Embryonic facial prominence (tissue), 1 donor: ENCODE results near the gene TUBB.

ENCODE experiments used
- DNase-seq: peaks from one replicate; pipeline ENCODE4 v3.0.0-alpha.2; 2016; ENCODE audit errors: extremely low spot score

Gene TUBB

GRCh38 chr6:30687659-30688431, 32.3 kb upstream of the TUBB start:
- DNase-seq, result no peak

- no peak for DNase-seq
Observed at GRCh38 chr6:30688569-30688968, 31.6 kb upstream of the TUBB start.

GRCh38 chr6:30689022-30689865, 30.9 kb upstream of the TUBB start:
- DNase-seq, result no peak

GRCh38 chr6:30689985-30690384, 30.2 kb upstream of the TUBB start:
- DNase-seq, result no peak

- peak; percentile 75 for DNase-seq
Observed at GRCh38 chr6:30690403-30691207, 29.5 kb upstream of the TUBB start, which contains the start of gene NRM. Gene NRM (minus strand): TSS chr6:30690984. CDS start chr6:30690974, 10 bp downstream.

- DNase-seq, result no peak
Observed at GRCh38 chr6:30691208-30691847, 28.8 kb upstream of the TUBB start.

GRCh38 chr6:30696432-30696831, 23.7 kb upstream of the TUBB start:
- DNase-seq, result no peak

- DNase-seq, result no peak
Observed at GRCh38 chr6:30700340-30700739, 19.8 kb upstream of the TUBB start.

- DNase-seq, result no peak
Observed at GRCh38 chr6:30703011-30703410, 17.1 kb upstream of the TUBB start.

- no peak for DNase-seq
Observed at GRCh38 chr6:30703821-30704220, 16.3 kb upstream of the TUBB start.

GRCh38 chr6:30705620-30706019, 14.5 kb upstream of the TUBB start:
- no peak for DNase-seq

- no peak for DNase-seq
Observed at GRCh38 chr6:30707281-30707850, 12.8 kb upstream of the TUBB start.

GRCh38 chr6:30709101-30709868, 10.9 kb upstream of the TUBB start:
- DNase-seq, result no peak

- DNase-seq, result no peak
Observed at GRCh38 chr6:30711758-30712380, 8.3 kb upstream of the TUBB start.

- DNase-seq, result no peak
Observed at GRCh38 chr6:30712441-30712945, 7.7 kb upstream of the TUBB start.

GRCh38 chr6:30714263-30714662, 5.9 kb upstream of the TUBB start:
- no peak for DNase-seq

GRCh38 chr6:30716879-30717128, 3.3 kb upstream of the TUBB start:
- DNase-seq, result no peak

GRCh38 chr6:30717129-30717844, 2.9 kb upstream of the TUBB start, which contains the start of gene MDC1:
Gene MDC1 (minus strand): TSS chr6:30717281. CDS start chr6:30715175, 2,106 bp downstream.
- DNase-seq, result peak; percentile 98
